ENCODE measurements around the gene INPP5J.

DNA sequence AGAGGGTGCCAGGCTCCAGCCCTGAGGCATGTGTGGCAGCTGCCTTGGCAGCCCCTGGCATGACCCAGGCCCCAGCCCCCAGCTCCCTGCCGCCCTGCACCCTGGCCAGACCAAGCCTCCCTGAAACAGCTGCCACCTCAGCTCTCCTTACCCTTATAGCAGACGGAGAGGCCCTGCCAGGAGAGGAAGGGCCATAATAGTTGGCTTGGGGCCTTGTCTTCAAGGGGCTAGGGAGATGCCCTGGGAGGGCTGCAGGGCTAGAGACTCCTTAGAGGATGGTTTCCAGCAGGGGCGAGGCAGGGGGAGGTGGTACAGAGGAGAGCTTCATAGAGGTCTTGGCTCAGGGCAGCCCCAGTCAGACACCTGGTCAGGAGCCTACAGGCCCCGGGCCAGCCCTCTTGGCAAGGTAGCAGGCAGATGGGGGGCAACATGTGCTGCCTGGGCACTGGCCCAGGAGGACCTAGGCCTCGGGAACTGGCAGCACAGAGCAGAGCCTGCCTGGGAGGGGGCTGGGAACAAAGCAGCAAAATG lies 28.7 kb upstream of the INPP5J start:
- TF ChIP-seq, protein P1, sequence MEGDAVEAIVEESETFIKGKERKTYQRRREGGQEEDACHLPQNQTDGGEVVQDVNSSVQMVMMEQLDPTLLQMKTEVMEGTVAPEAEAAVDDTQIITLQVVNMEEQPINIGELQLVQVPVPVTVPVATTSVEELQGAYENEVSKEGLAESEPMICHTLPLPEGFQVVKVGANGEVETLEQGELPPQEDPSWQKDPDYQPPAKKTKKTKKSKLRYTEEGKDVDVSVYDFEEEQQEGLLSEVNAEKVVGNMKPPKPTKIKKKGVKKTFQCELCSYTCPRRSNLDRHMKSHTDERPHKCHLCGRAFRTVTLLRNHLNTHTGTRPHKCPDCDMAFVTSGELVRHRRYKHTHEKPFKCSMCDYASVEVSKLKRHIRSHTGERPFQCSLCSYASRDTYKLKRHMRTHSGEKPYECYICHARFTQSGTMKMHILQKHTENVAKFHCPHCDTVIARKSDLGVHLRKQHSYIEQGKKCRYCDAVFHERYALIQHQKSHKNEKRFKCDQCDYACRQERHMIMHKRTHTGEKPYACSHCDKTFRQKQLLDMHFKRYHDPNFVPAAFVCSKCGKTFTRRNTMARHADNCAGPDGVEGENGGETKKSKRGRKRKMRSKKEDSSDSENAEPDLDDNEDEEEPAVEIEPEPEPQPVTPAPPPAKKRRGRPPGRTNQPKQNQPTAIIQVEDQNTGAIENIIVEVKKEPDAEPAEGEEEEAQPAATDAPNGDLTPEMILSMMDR (IDR thresholded peaks at IDR 0.05) = no peak
- no peak for TF ChIP-seq POLR2A (IDR thresholded peaks at IDR 0.05)
